ENCODE results near the gene CEP43.

GRCh38 chr6:166980738-166981137, 18.5 kb upstream of the CEP43 start:
- TF ChIP-seq EZH2 (IDR thresholded peaks at IDR 0.05; ENCODE audit: borderline replicate concordance) (no peak), CTCF (IDR thresholded peaks at IDR 0.05; ENCODE audit: poor library complexity) (no peak), EZH2phosphoT487 (IDR thresholded peaks at IDR 0.05; ENCODE audit: low read depth, severe bottlenecking, unreplicated experiment) (no peak)

All from hepatocyte (in vitro differentiated cells).